PC-9 (cell line): ENCODE measurements around the gene GPR153.

ENCODE experiments used
- CTCF ChIP-seq: fragments of 200-600 bp; sonication (generic); conservative IDR thresholded peaks from 2 replicates; pipeline ENCODE4 v1.6.1; 2017; ENCODE audit warnings: mixed run types, antibody characterized with exemption, mild to moderate bottlenecking, moderate library complexity
- EZH2 ChIP-seq: fragments of 200-600 bp; sonication (generic); IDR thresholded peaks from 2 replicates; pipeline ENCODE4 v1.8.0; 2017; ENCODE audit warnings: antibody characterized with exemption, low read depth

GRCh38 chr1:6309564-6309963 is 48.7 kb upstream of the GPR153 start:
- no peak for TF ChIP-seq CTCF
- TF ChIP-seq EZH2 = no peak
